Measurements from ENCODE around the gene KANSL2.
"Not testable (repeated sequence)": the region's sequence is repeated elsewhere in the genome, so short reads cannot be mapped to it uniquely, and the experiment has no call there.

The KANSL2 gene, protein sequence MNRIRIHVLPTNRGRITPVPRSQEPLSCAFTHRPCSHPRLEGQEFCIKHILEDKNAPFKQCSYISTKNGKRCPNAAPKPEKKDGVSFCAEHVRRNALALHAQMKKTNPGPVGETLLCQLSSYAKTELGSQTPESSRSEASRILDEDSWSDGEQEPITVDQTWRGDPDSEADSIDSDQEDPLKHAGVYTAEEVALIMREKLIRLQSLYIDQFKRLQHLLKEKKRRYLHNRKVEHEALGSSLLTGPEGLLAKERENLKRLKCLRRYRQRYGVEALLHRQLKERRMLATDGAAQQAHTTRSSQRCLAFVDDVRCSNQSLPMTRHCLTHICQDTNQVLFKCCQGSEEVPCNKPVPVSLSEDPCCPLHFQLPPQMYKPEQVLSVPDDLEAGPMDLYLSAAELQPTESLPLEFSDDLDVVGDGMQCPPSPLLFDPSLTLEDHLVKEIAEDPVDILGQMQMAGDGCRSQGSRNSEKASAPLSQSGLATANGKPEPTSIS

DNA sequence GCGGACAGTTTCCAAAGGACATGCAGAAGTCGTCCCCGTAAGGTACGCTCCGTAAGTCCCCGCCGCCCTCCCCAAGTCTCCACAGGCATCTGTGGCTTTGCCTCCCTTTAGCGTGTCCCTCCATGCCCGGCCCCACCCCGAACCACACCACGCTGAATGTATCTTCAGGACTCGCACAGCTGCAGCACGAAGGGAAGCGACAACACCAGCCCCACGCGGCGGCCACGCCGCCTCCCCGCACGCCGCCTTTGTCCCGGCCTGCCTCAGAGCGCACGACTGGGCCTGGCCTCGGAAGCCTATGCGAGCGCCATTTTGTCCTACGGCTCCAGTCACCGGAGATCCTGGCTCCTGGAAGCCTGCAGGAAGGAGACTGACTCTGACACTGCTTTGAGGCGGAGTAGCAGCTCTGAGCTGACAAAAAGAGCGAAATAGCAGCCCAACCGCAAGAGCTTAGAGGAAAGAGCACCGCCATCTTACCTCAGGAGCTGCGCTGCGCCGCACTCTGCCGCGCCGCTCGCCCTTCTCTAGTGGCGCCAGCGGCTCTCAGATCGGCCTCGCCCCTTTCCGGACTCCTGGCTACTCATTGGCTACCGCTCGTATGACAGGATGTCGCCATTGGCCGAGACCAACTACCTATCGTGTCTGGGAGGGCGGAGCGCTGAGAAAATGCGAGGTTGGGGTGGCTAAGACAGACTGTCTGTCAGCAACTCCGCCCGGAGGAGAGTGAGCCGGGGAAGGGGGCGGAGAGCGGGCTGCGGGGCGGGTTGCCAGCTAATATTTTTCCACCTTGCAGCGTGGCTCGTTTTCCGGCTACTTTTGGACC lies at the start of gene KANSL2:
KANSL2 (minus strand) TSS at position 529 of the 823 bp plus-strand sequence. CDS start 606 bp downstream, outside the sequence.
- peak; percentile 97 for DNase-seq (ENCODE audit: low read depth in 2 of 2)

DNA sequence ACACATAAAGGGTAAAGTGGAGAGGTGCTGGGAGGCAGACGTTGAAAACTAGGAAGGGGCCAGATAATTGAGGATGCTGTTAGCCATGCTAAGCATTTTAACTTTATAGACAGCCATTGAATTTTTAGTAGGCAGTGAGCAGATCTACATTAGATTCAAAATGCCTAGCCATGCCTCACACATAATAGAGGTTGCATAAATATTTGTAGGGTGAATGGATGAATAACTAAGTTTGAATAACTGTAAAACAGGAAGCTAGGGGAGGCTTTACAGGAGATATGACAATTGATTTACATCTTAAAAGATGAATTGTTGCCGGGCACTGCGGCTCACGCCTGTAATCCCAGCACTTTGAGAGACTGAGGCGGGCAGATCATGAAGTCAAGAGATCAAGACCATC lies 46.8 kb upstream of the KANSL2 start:
- no peak for DNase-seq (ENCODE audit: low read depth in 2 of 2)

DNA sequence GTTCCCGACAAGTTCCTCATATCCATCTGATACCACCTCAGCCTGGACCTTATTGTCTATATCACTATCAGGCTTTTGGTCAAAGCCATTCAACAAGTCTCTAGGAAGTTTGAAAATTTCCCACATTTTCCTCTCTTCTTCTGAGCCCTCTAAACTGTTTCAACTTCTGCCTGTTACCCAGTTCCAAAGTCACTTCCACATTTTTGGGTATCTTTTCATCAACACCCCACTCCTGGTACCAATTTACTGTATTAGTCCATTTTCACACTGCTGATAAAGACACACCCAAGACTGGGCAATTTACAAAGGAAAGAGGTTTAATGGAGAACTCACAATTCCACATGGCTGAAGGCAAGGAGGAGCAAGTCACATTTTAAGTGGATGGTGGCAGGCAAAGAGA lies 38.7 kb upstream of the KANSL2 start:
- not testable (repeated sequence) for DNase-seq (ENCODE audit: low read depth in 2 of 2)

DNA sequence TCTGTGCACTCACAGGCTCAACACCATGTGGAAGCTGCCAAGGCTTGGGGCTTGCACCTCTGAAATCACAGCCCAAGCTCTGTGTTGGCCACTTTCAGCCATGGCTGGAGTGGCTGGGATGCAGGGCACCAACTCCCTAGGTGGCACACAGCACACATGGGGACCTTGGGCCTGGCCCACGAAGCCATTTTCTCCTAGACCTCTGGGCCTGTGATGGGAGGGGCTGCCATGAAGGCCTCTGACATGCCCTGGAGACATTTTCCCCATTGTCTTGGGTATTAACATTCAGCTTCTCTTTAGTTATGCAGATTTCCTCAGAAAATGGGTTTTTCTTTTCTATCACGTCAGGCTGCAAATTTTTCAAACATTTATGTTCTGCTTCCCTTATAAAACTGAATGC lies 38.1 kb upstream of the KANSL2 start:
- DNase-seq (ENCODE audit: low read depth in 2 of 2): not testable (repeated sequence)

DNA sequence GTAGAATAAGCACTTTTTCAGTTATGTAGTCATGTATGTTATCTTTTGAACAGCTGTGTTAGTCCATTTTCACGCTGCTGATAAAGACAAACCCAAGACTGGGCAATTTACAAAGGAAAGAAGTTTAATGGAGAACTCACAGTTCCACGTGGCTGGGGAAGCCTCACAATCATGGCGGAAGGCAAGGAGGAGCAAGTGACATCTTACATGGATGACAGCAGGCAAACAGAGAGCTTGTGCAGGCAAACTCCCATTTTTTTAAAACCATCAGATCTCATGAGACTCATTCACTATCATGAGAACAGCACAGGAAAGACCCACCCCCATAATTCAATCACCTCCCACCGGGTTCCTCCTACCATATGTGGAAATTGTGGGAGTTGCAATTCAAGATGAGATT lies 37.0 kb upstream of the KANSL2 start:
- not testable (repeated sequence) for DNase-seq (ENCODE audit: low read depth in 2 of 2)

DNA sequence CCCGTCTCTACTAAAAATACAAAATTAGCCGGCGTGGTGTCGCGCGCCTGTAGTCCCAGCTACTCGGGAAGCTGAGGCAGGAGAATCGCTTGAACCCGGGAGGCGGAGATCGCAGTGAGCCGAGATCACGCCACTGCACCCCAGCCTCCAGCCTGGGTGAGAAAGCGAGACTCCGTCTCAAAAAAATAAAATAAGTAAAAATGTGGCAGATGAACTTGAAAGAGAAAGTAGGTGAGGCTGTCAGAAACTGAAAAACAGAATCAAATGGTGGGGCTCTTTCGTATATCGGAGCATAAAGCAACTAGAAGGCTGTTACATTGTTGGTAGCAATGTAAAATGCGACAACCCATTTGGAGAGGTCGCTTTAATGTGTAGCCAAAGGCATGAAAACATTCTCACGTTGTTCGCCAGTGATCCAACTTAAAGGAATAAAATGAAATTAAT lies 35.2 kb upstream of the KANSL2 start:
- no peak for DNase-seq (ENCODE audit: low read depth in 2 of 2)

DNA sequence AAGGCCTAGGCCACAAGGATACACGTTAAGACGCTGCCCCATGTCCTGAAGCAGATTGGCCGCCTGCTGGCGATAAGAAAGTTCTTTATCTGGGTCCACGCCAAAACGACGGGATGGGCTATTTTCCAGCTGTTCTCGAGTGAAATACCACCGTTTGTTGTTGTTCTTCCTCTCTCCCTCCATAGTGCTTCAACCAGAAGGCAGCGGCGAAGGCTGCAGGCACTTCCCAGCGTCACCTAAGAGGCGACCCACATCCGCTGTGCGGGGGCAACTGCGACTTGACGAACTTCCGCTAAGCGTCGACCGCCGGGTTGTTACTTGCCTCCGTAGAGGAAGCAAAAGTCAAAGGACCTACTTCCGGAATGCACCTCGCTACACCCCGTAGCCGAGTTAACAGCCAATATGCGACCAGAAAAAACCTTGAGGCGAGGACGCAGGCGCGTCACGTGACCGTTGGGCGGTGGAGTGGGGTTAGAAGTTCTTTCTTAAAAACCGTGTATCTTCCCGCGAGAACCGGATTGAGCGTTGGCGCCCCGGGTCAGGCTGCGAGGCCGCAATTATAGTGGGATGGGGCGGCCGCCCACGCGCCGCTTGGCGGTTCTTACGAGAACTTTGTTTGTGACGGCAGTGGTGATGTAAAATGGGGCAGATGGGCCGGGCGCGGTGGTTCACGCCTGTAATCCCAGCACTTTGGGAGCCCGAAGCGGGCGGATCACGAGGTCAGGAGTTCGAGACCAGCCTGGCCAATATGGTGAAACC lies 34.6 kb upstream of the KANSL2 start, which contains the start of gene CCNT1:
CCNT1 (minus strand) TSS at position 215 of the 759 bp plus-strand sequence; CDS start at position 183, 32 bp downstream.
- peak; percentile 99 to 100 for DNase-seq (ENCODE audit: low read depth in 2 of 2)

DNA sequence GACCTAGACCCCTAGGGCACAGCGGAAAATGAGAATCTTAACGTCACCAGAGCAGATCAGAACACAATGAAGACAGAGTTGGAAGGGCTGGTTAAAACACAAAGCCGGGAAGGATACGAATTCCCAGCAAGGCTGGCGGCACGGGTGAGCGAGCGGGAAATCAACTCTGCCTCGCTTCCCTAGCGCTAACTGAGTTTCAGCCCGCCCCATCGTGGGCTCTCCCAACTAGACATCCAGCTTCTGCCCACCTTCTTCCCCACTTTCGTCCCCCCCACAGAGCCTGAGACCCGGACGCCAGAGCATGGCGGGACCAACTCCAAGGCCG lies 34.1 kb upstream of the KANSL2 start:
- DNase-seq (ENCODE audit: low read depth in 2 of 2): no peak

DNA sequence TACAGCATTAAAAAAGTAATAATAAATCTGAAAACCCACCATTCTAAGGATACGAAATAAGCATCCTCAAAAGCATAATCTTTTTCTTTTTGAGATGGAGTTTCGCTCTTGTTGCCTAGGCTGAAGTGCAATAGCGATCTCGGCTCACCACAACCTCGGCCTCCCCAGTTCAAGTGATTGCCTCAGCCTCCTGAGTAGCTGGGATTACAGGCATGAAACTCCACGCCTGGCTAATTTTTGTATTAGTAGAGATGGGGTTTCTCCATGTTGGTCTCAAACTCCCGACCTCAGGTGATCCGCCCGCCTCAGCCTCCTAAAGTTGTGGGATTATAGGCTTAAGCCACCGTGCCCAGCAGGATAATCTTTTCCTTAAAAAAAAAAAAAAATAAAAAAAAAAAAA lies 30.2 kb upstream of the KANSL2 start:
- no peak for DNase-seq (ENCODE audit: low read depth in 2 of 2)

DNA sequence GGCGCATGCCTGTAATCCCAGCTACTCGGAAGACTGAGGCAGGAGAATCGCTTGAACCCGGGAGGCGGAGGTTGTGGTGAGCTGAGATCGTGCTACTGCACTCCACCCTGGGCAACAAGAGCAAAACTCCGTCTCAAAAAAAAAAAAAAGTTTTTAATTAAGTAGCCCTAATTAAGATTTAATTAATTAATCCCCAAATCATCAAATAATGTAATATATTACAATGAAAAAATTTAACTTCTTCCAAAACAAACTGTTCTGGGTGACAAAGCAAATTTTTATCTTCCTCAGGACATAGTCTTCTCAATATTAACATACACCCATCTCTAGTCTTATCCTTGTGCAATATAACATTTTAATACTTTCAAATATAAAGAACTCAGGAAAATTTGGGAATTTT lies 16.8 kb upstream of the KANSL2 start:
- not testable (repeated sequence) for DNase-seq (ENCODE audit: low read depth in 2 of 2)

DNA sequence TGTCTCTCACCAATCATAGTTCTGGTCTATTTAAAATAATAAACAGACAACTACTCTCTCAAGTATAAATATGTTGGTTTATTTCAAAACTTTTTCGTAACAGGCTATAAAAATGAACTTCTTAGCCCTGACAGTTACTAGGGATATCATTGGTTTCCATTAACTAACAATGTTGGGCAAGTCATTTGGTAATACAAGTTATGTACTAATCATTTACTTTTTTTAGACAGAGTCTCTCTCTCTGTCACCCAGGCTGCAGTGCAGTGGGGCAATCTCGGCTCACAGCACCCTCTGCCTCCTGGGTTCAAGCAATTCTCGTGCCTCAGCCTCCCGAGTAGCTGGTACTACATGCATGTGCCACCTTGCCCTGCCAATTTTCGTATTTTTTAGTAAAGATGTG lies 14.6 kb upstream of the KANSL2 start:
- DNase-seq (ENCODE audit: low read depth in 2 of 2): no peak

DNA sequence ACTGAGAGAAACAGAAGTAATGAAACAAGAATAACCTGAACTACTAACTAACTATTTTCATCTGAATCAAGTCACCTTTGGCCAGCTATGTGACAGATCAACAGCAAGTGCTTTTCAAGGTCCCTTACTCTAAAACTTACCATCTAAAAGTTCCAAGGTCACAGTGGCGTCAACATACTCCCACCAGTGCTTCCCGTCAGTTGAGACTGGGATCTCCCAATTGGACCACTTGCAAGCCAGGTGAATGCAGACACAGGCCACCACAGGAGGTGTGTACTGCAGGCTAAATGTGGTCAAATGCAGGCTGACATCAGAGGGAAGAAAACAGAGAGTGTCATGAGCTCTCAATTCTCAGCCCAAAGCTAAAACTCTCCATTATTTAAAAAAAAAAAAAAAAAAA lies 13.8 kb upstream of the KANSL2 start:
- no peak for DNase-seq (ENCODE audit: low read depth in 2 of 2)

DNA sequence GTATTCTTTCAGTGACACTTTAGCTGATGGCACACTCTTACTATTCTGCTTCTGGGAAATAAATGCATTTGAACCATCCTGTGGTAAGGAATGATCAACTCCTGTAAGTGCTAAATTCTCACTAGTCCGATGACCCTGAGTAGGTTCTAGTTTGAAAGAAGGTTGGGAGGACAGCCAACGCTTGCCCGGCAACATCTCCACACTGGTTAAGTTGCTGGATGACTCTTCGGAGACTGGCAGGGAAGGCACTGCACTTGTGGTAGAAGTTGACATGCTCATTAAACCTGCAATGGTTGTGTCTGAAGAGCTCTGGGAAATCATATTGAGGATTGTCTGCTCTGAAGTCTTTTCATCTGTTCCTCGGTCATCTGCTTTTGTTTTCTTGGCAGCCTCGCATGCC lies 12.0 kb upstream of the KANSL2 start:
- DNase-seq (ENCODE audit: low read depth in 2 of 2): no peak

DNA sequence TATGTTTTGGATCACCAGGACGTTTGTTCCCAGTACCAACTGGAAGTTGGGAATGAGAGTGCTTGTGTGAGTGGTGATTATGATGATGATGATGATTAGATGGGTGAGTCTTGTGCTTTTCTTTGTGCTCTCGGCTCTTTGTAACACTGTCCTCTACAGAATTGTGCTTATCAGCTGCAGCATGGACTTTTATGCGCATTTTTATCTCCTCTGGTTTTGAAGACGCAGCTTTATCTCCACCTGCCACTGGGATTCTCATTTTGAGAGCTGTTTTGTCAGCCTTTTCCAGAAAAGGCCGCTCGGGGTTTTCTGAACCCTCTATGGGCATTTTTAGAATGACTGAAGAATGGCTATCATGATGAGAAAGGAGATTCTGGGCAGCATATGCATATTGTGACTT lies 11.5 kb upstream of the KANSL2 start:
- no peak for DNase-seq (ENCODE audit: low read depth in 2 of 2)

DNA sequence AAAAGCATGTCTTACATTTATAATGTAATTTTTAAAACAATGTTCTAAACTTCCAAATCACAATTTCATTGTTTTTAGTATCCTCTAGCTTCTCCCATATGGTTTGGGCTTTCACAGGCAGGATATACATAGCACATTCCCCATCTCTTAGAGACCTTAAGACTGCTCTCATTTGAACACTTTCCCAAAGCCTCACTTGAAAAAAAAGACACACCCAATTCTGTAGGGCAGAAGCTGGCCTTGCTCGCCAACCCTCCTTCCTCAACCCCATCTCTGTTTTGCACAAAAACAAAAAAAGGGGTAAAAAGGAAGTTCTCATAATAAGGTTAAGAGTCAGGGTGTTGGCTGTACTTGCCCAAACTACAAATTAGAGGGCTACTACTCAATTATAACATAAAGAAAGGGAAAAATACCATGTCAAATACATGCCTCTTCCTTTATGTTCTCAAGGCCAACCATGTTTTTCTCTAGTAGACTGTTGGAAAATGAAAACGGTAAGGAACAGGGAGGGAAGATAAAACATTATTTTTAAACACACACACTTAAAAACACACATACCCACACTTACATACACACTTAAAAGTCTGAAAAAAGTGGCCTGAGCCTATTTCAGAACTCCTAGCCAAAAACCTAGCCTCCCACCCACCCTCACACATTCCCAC lies 9.9 kb upstream of the KANSL2 start:
- DNase-seq (ENCODE audit: low read depth in 2 of 2): no peak

DNA sequence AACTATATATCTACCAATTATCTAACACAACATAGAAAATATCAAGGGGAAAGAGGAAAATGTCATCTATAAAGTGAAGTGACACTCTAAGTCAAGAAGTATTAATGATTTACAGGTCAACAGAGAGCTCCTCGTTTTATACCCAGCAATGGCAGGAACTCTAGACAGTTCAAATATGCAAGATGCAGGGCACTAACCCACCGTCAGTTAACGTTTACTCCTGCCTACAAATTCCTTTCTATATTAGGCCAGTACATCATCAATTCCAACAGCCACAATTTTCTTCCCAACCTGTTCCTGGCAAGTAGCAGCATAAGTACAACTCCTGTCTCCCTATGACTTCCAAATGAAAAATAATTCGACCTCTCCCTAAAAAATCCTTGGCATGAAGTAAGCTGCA lies 9.0 kb upstream of the KANSL2 start:
- DNase-seq (ENCODE audit: low read depth in 2 of 2): no peak

DNA sequence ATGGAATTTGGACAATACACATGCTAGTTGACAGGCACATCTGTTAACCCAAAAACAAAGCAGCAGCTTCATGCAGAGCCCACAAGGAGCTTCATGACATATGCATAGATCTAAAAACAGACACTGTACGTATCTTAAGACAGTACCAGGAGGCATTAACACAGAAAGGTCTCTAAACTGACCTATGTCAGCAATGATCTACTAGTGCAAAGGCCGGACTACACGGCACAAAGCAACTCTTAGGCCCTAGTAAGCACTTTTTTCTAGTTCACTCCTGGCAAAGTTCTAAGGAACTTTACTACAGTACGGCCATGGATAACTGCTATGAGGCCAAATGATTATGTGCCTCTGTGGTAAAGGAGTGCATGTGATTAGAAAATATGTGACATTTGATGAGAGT lies 8.4 kb upstream of the KANSL2 start:
- no peak for DNase-seq (ENCODE audit: low read depth in 2 of 2)

DNA sequence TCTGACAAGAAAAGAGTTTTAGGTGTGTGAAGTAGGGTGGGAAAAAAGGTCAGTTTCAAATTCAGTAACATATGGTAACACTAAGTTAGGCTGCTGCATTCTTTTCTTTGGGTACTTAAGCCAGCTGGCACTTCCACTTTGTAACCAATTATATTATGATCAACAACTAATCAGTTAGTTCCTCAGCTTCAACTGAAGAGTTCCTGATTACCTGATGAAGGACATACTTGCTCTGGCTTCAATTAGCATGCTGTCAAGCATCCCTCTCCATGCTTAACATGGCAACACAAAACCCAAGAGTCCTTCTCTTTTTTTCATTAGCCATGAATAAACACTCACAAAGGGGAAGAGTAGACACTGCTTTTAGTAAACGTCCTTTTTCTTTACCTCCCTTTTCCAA lies 6.8 kb upstream of the KANSL2 start:
- no peak for DNase-seq (ENCODE audit: low read depth in 2 of 2)

DNA sequence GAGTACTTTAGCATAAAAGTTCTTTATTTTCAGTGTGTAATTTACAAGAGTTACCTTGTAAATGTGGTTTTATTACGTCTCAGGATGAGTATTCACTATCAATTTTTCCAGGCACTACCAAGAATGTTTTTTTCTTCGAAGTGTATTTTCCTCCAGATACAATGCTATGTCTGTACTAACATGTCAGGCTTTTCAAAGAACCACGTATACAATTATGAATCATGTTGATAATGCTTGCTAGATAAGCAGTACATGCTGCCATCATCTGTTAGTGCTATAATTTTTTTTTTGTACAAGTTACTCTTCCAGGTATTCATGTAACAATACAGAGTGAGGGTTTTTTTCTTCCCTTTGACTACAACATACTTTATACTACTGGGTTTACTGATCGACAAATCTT lies 5.6 kb upstream of the KANSL2 start:
- DNase-seq (ENCODE audit: low read depth in 2 of 2): no peak

DNA sequence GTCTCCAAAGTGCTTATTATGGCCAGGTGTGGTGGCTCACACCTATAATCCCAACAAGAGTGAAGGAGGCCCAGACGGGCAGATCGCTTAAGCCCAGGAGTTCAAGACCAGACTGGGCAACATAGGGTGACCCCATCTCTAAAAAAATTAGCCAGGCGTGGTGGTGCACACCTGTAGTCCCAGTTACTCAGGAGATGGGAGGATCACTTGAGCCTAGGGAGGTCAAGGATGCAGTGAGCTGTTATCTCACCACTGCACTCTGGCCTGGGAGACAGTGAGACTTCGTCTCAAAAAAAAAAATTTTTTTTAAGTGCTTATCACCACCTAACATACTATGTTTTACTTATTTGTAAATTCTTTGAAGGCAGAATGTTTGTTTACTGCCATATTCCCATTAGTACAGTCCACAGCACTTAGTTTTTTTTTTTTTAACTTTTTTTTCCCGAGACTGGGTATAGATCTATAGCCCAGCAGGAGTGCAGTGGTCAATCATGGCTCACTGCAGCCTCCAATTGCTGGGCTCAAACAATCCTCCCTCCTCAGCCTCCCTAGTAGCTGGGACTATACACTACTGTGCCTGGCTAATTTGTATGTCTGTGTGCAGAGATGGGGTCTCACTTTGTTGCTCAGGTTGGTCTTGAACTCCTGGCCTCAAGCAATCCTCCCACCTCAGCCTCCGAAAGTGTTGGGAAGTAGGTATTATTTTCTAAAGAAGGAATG lies 4.7 kb upstream of the KANSL2 start:
- DNase-seq (ENCODE audit: low read depth in 2 of 2): no peak
